HepG2 (cell line): Measurements from ENCODE around the gene MRPL43. TPM values are rescaled to one million over a fixed set of nuclear protein-coding genes. Genes with fewer than 3 reads are reported as not detected.
A peak's percentile ranks its signal among the peaks of the same experiment; 100 is the strongest.

ENCODE experiments used
- AGO1 ChIP-seq: fragments of 200-400 bp; formaldehyde crosslinking; IDR thresholded peaks from 2 replicates; pipeline ENCODE4 v1.6.1; 2017; ENCODE audit warnings: mild to moderate bottlenecking, low read depth, low read length, moderate library complexity; ENCODE audit not compliant: poor library complexity, severe bottlenecking
- BCL6 ChIP-seq: IDR thresholded peaks from 2 replicates; pipeline ENCODE4 v1.6.1; 2016; ENCODE audit warnings: missing genetic modification reagents, missing compliant biosample characterization
- CBX2 ChIP-seq, 2 experiments: fragments of 200-600 bp in 1 of 2; sonication (generic); formaldehyde crosslinking in 1 of 2; IDR thresholded peaks; 2 replicates each; pipeline versions ENCODE4 v1.7.0 to v1.8.1; 2018 to 2022; ENCODE audit warnings: low read depth in 2 of 2, low read length in 1 of 2, mild to moderate bottlenecking in 1 of 2, missing genetic modification reagents in 1 of 2
- CEBPG ChIP-seq: IDR thresholded peaks from 2 replicates; pipeline ENCODE4 v1.6.1; 2016
- FOSL1 ChIP-seq: sonication (generic); formaldehyde crosslinking; IDR thresholded peaks from 2 replicates; pipeline ENCODE4 v1.9.0; 2021; ENCODE audit warnings: missing genetic modification reagents, borderline replicate concordance
- LCORL ChIP-seq, 2 experiments: fragments of 450-650 bp in 1 of 2; sonication (generic) in 1 of 2; formaldehyde crosslinking in 1 of 2; IDR thresholded peaks; 2 replicates each; pipeline versions ENCODE4 v1.5.0 to v1.6.1; 2017 to 2020; ENCODE audit warnings: antibody characterized with exemption in 1 of 2, missing genetic modification reagents in 1 of 2
- RBAK ChIP-seq: sonication (generic); formaldehyde crosslinking; IDR thresholded peaks from 2 replicates; pipeline ENCODE4 v1.5.1; 2020; ENCODE audit warnings: mild to moderate bottlenecking, missing genetic modification reagents
- RFX3 ChIP-seq: IDR thresholded peaks from 2 replicates; pipeline ENCODE4 v1.6.1; 2016; ENCODE audit warnings: missing biosample characterization, missing genetic modification reagents
- RXRA ChIP-seq: sonication (generic); formaldehyde crosslinking; IDR thresholded peaks from 2 replicates; pipeline ENCODE4 v1.5.1; 2020; ENCODE audit warnings: missing genetic modification reagents
- YEATS4 ChIP-seq: sonication (generic); formaldehyde crosslinking; IDR thresholded peaks from 2 replicates; pipeline ENCODE4 v1.4.0; 2020; ENCODE audit warnings: missing genetic modification reagents, borderline replicate concordance
- ZBTB21 ChIP-seq: sonication (generic); formaldehyde crosslinking; IDR thresholded peaks from 2 replicates; pipeline ENCODE4 v1.4.0; 2020; ENCODE audit warnings: missing genetic modification reagents
- ZIK1 ChIP-seq: sonication (generic); formaldehyde crosslinking; IDR thresholded peaks from 2 replicates; pipeline ENCODE4 v1.5.0; 2020; ENCODE audit warnings: mild to moderate bottlenecking, low read depth, missing genetic modification reagents, borderline replicate concordance
- ZNF12 ChIP-seq: sonication (generic); formaldehyde crosslinking; IDR thresholded peaks from 2 replicates; pipeline ENCODE4 v1.5.0; 2020; ENCODE audit warnings: missing genetic modification reagents
- ZNF484 ChIP-seq: sonication (generic); formaldehyde crosslinking; IDR thresholded peaks from 2 replicates; pipeline ENCODE4 v1.5.1; 2020; ENCODE audit warnings: mild to moderate bottlenecking, low read depth, missing genetic modification reagents, borderline replicate concordance
- ZNF556 ChIP-seq: sonication (generic); formaldehyde crosslinking; IDR thresholded peaks from 2 replicates; pipeline ENCODE4 v1.4.0; 2020; ENCODE audit warnings: mild to moderate bottlenecking, missing genetic modification reagents, borderline replicate concordance
- ZNF562 ChIP-seq: sonication (generic); formaldehyde crosslinking; IDR thresholded peaks from 2 replicates; pipeline ENCODE4 v1.8.0; 2022; ENCODE audit warnings: missing genetic modification reagents, borderline replicate concordance
- polyA plus RNA-seq, 8 experiments: library from polyadenylated mRNA; depleted of rRNA in 3 of 8; stranded (reverse) in 7 of 8; unstranded in 1 of 8; fragments of >200 nt; fragmentation: Illumina TruSeq in 4 of 8; extraction: Trizol in 4 of 8; gene quantifications; 2 replicates each; pipeline versions ENCODE4 v1.2.1 to v1.2.3, GENCODE V29; 2011 to 2016; ENCODE audit warnings: low read depth in 4 of 8, missing spikeins in 1 of 8, mixed read lengths in 1 of 8; ENCODE audit not compliant: insufficient read depth in 1 of 8
- total RNA-seq, 5 experiments: library from RNA; depleted of rRNA; stranded (reverse); fragments of >200 nt; fragmentation: Illumina TruSeq; extraction: Trizol; gene quantifications; 2 replicates each; pipeline ENCODE4 v1.2.3, GENCODE V29; 2016; ENCODE audit warnings: low read depth in 1 of 5
- TF ChIP-seq, protein P1 (sequence below): IDR thresholded peaks from 2 replicates; pipeline ENCODE4 v1.6.1; 2012; ENCODE audit warnings: low read length, improper control_type of control experiment
- TF ChIP-seq, protein P2 (sequence below): IDR thresholded peaks from 2 replicates; pipeline ENCODE4 v1.6.1; 2016; ENCODE audit warnings: low read depth, borderline replicate concordance
- TF ChIP-seq, protein P3 (sequence below): IDR thresholded peaks from 2 replicates; pipeline ENCODE4 v1.6.1; 2016; ENCODE audit warnings: low read depth, control low read depth
- TF ChIP-seq, protein P4 (sequence below): sonication (generic); formaldehyde crosslinking; IDR thresholded peaks from 2 replicates; pipeline ENCODE4 v1.4.0; 2020; ENCODE audit warnings: missing genetic modification reagents

Gene MRPL43
- total and polyA plus RNA-seq, 2 of the 13 experiments (the other 11 are each of a cell fraction or from before 2014, with no cell fraction given), result 71.0 to 73.7 TPM

DNA sequence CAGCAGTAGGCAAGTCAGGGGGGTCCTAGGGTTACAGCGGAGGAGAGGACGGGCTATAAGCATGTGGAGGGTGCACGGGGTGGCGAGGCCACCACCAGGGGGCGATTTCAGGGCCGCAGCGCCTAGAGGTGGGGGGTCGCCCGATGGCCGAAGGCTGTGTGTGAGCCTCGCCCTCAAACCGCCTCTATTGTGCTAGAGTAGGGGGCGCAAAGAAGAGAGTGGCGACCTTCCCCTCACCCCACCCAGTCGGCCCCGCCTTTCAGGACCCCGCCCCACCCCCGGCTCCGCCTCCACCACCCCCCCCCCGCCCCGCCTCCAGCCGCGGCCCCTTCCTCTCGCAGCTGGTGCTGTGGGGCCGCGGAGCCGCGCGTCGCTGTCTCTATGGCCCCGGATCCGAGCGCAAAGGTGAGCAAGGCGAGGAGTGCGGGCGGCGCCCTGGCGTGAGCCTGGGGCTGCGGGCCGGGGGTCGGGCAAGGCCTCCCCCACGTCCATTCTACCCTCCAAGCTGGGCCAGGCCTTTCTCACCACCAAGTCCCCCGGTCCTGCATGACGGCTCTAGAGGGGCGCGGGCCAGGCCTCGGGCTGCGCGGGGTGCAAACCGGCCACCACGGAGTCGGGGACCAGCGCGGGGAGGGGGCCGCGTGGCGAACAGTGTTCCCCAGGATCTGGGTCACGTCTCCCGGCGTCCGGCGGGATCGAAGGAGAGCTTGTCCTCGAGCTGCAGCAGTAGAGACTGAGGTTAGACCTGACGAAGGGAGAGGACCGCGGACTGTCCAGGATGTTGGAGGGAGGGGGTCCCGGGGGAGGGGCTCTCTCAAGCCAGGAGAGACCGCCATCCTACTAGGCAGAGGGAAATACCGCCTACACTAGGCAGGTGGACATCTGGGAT is 17.9 kb downstream of the MRPL43 start, which contains the start of gene SEMA4G (continued):
- TF ChIP-seq, protein P1, sequence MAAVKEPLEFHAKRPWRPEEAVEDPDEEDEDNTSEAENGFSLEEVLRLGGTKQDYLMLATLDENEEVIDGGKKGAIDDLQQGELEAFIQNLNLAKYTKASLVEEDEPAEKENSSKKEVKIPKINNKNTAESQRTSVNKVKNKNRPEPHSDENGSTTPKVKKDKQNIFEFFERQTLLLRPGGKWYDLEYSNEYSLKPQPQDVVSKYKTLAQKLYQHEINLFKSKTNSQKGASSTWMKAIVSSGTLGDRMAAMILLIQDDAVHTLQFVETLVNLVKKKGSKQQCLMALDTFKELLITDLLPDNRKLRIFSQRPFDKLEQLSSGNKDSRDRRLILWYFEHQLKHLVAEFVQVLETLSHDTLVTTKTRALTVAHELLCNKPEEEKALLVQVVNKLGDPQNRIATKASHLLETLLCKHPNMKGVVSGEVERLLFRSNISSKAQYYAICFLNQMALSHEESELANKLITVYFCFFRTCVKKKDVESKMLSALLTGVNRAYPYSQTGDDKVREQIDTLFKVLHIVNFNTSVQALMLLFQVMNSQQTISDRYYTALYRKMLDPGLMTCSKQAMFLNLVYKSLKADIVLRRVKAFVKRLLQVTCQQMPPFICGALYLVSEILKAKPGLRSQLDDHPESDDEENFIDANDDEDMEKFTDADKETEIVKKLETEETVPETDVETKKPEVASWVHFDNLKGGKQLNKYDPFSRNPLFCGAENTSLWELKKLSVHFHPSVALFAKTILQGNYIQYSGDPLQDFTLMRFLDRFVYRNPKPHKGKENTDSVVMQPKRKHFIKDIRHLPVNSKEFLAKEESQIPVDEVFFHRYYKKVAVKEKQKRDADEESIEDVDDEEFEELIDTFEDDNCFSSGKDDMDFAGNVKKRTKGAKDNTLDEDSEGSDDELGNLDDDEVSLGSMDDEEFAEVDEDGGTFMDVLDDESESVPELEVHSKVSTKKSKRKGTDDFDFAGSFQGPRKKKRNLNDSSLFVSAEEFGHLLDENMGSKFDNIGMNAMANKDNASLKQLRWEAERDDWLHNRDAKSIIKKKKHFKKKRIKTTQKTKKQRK, result no peak
- no peak; the same call in 1 of the 2 replicates for TF ChIP-seq ZIK1 (CRISPR knock-in tag)
- no peak for TF ChIP-seq ZBTB21 (CRISPR knock-in tag)
- no peak for TF ChIP-seq CBX2 (IDR thresholded peaks at IDR 0.05; ENCODE audit: low read depth, low read length)
- no peak for TF ChIP-seq CBX2 (CRISPR knock-in tag; IDR thresholded peaks at IDR 0.05; ENCODE audit: low read depth)
- TF ChIP-seq RBAK, result peak; percentile 77
- TF ChIP-seq, protein P2, sequence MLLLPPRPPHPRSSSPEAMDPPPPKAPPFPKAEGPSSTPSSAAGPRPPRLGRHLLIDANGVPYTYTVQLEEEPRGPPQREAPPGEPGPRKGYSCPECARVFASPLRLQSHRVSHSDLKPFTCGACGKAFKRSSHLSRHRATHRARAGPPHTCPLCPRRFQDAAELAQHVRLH (CRISPR knock-in tag), result peak; percentile 30; the same call in 1 of the 2 replicates
- no peak for TF ChIP-seq ZNF12 (CRISPR knock-in tag)
- TF ChIP-seq RFX3 (CRISPR knock-in tag), result no peak
- TF ChIP-seq ZNF562 (CRISPR knock-in tag), result no peak
- peak; percentile 5 for TF ChIP-seq AGO1
- TF ChIP-seq, protein P3, sequence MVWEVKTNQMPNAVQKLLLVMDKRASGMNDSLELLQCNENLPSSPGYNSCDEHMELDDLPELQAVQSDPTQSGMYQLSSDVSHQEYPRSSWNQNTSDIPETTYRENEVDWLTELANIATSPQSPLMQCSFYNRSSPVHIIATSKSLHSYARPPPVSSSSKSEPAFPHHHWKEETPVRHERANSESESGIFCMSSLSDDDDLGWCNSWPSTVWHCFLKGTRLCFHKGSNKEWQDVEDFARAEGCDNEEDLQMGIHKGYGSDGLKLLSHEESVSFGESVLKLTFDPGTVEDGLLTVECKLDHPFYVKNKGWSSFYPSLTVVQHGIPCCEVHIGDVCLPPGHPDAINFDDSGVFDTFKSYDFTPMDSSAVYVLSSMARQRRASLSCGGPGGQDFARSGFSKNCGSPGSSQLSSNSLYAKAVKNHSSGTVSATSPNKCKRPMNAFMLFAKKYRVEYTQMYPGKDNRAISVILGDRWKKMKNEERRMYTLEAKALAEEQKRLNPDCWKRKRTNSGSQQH (CRISPR knock-in tag), result 0 out of 2 replicates have a peak, but pooled peaks have one; percentile 9
- TF ChIP-seq BCL6 (CRISPR knock-in tag), result 0 out of 2 replicates have a peak, but pooled peaks have one; percentile 2
- no peak for TF ChIP-seq ZNF556 (CRISPR knock-in tag)
- 0 out of 2 replicates have a peak, but pooled peaks have one; percentile 49 for TF ChIP-seq ZNF484 (CRISPR knock-in tag)
- no peak for TF ChIP-seq LCORL (IDR thresholded peaks at IDR 0.05)
- peak; percentile 56; the same call in 1 of the 2 replicates for TF ChIP-seq LCORL (CRISPR knock-in tag; IDR thresholded peaks at IDR 0.05)
- TF ChIP-seq YEATS4 (CRISPR knock-in tag), result peak; percentile 49
- TF ChIP-seq CEBPG (CRISPR knock-in tag), result no peak
- TF ChIP-seq, protein P4, sequence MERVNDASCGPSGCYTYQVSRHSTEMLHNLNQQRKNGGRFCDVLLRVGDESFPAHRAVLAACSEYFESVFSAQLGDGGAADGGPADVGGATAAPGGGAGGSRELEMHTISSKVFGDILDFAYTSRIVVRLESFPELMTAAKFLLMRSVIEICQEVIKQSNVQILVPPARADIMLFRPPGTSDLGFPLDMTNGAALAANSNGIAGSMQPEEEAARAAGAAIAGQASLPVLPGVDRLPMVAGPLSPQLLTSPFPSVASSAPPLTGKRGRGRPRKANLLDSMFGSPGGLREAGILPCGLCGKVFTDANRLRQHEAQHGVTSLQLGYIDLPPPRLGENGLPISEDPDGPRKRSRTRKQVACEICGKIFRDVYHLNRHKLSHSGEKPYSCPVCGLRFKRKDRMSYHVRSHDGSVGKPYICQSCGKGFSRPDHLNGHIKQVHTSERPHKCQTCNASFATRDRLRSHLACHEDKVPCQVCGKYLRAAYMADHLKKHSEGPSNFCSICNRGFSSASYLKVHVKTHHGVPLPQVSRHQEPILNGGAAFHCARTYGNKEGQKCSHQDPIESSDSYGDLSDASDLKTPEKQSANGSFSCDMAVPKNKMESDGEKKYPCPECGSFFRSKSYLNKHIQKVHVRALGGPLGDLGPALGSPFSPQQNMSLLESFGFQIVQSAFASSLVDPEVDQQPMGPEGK (CRISPR knock-in tag), result peak; percentile 91
- no peak; the same call in 1 of the 2 replicates for TF ChIP-seq RXRA (CRISPR knock-in tag)
- no peak for TF ChIP-seq FOSL1 (CRISPR knock-in tag)
